Transverse colon (tissue), 4 donors: Measurements from ENCODE around the gene ANAPC5. TPM values are rescaled to one million over a fixed set of nuclear protein-coding genes. Genes with fewer than 3 reads are reported as not detected.

Source experiments
- DNase-seq: peaks from one replicate; pipeline ENCODE4 v3.0.0-alpha.2; 2019
- H3K27ac ChIP-seq, 4 donors: fragments of 200-600 bp; sonication (generic); 2 replicates each; pipeline ENCODE4 v1.5.1; 2016 to 2018; ENCODE audit warnings: inconsistent platforms in 4 of 4
- H3K27me3 ChIP-seq: fragments of 200-600 bp; sonication (generic); 2 replicates; pipeline ENCODE4 v1.5.1; 2017; ENCODE audit warnings: inconsistent platforms
- H3K36me3 ChIP-seq, 4 donors: fragments of 200-600 bp; sonication (generic); 2 replicates each; pipeline ENCODE4 v1.5.1; 2017 to 2019; ENCODE audit warnings: inconsistent platforms in 4 of 4
- H3K4me1 ChIP-seq, 4 donors: fragments of 200-600 bp; sonication (generic); 2 replicates each; pipeline ENCODE4 v1.5.1; 2017 to 2020; ENCODE audit warnings: inconsistent platforms in 4 of 4
- H3K4me3 ChIP-seq, 4 donors: fragments of 200-600 bp; sonication (generic); 1 replicate in 1 of 4; 2 replicates in 3 of 4; pipeline versions ENCODE4 v1.5.1 to v1.6.1; 2017 to 2019; ENCODE audit warnings: inconsistent platforms in 4 of 4
- H3K9me3 ChIP-seq, 2 donors: fragments of 200-600 bp; sonication (generic); 2 replicates each; pipeline ENCODE4 v1.5.1; 2017 to 2019; ENCODE audit warnings: inconsistent platforms in 2 of 2
- CTCF ChIP-seq, 5 experiments: fragments of 200-600 bp in 3 of 5; fragments of 450-650 bp in 2 of 5; sonication (generic) in 3 of 5; IDR thresholded peaks; 1 replicate in 2 of 5; 2 replicates in 3 of 5; pipeline ENCODE4 v1.5.1; 2016 to 2017; ENCODE audit warnings: antibody characterized with exemption in 5 of 5, inconsistent platforms in 3 of 5, mild to moderate bottlenecking in 2 of 5, moderate library complexity in 1 of 5
- EP300 ChIP-seq: sonication (generic); formaldehyde crosslinking; IDR thresholded peaks from one replicate; pipeline ENCODE4 v1.6.1; 2017; ENCODE audit warnings: antibody characterized with exemption, low read depth
- POLR2A ChIP-seq: fragments of 450-650 bp; IDR thresholded peaks from one replicate; pipeline ENCODE4 v1.6.1; 2016; ENCODE audit warnings: antibody characterized with exemption, mild to moderate bottlenecking, moderate library complexity
- POLR2AphosphoS5 ChIP-seq, 3 donors: sonication (generic); formaldehyde crosslinking; IDR thresholded peaks; one replicate each; pipeline ENCODE4 v1.6.1; 2016; ENCODE audit warnings: antibody characterized with exemption in 3 of 3
- WGBS, 2 donors: methylation state at CpG; one replicate each; pipeline ENCODE4 v1.1.5; 2018; ENCODE audit warnings: low coverage in 1 of 2; 5-methylcytosine and 5-hydroxymethylcytosine counted together
- in situ Hi-C, 4 donors: fragments of 200-750 bp; cut with MboI; loops; one replicate each; pipeline versions ENCODE4 v1.15.0 to v1.15.1; 2017; ENCODE audit warnings: low sequenced_read_pairs in 3 of 4, low pct_ligation_motif_present in 1 of 4, low pct_unique_long_range_greater_than_20kb in 1 of 4
- intact Hi-C: fragments of 100-400 bp; cut with DNase I; formaldehyde crosslinking; loops from one replicate; pipeline ENCODE4 v1.15.1; 2023; ENCODE audit warnings: low total_unique reads
- total RNA-seq, 4 donors: library from RNA; depleted of rRNA; stranded (reverse); fragments of >200 nt; gene quantifications; one replicate each; pipeline ENCODE4 v1.1.0, GENCODE V29; 2016

The ANAPC5 gene
- total RNA-seq, 4 donors from 2014 or later = 101 to 184 (median 129) TPM

GRCh38 chr12:121333747-121334146 lies 18.5 kb downstream of the ANAPC5 start:
- peaks cover 0 to 3% (median 1%) of the 10 kb centered on the region in 4 donors for H3K4me1 ChIP-seq
- in situ Hi-C loops = loop anchor here (10.0 to 25.0 kb wide), 3 partner anchors 101 to 111 kb away; no protein-coding TSS in a partner anchor
- H3K9me3 ChIP-seq = no peaks in the 10 kb centered on the region
- TF ChIP-seq EP300 = no peak
- TF ChIP-seq POLR2A = no peak
- TF ChIP-seq POLR2AphosphoS5 (IDR thresholded peaks at IDR 0.05) = no peak
- no peak for TF ChIP-seq CTCF (IDR thresholded peaks at IDR 0.05)
- intact Hi-C loops = loop anchor here (1.0 kb wide), 1 partner anchor 110 kb away; no protein-coding TSS in a partner anchor
- 86 to 89% methylated on average over 1 of the region's 1 CpG for WGBS, 2 donors
- no peak for DNase-seq
- no peak overlapping the region for H3K27ac ChIP-seq
- no peak overlapping the region for H3K4me3 ChIP-seq
- no peaks in the 10 kb centered on the region for H3K27me3 ChIP-seq
- H3K36me3 ChIP-seq = peaks cover 0 to 65% (median 28%) of the 10 kb centered on the region in 4 donors

- Histone ChIP-seq H3K4me3 (no peak overlapping the region), H3K4me1 (peaks cover 0 to 3% (median 1%) of the 10 kb centered on the region in 4 donors), H3K27ac (no peak overlapping the region), H3K36me3 (peaks cover 0 to 83% (median 35%) of the 10 kb centered on the region in 4 donors), H3K9me3 (no peaks in the 10 kb centered on the region), H3K27me3 (no peaks in the 10 kb centered on the region)
- intact Hi-C loops = no loop called here
- WGBS, 2 donors = 79 to 87% methylated on average over 6 of the region's 6 CpGs
- in situ Hi-C loops = loop anchor here (10.0 to 25.0 kb wide), 3 partner anchors 104 to 114 kb away; no protein-coding TSS in a partner anchor
- TF ChIP-seq POLR2AphosphoS5 (IDR thresholded peaks at IDR 0.05) (no peak), POLR2A (no peak), CTCF (IDR thresholded peaks at IDR 0.05) (no peak), EP300 (no peak)
- no peak for DNase-seq
These were observed 21.0 kb downstream of the ANAPC5 start for GRCh38 chr12:121331248-121331647.

GRCh38 chr12:121330692-121331091 lies 21.5 kb downstream of the ANAPC5 start:
- no peak for TF ChIP-seq POLR2AphosphoS5 (IDR thresholded peaks at IDR 0.05)
- TF ChIP-seq EP300 = no peak
- no peak for TF ChIP-seq CTCF (IDR thresholded peaks at IDR 0.05)
- no peak for TF ChIP-seq POLR2A
- H3K9me3 ChIP-seq = no peaks in the 10 kb centered on the region
- intact Hi-C loops = no loop called here
- no peak overlapping the region for H3K27ac ChIP-seq
- DNase-seq = no peak
- H3K36me3 ChIP-seq = peaks cover 0 to 78% (median 37%) of the 10 kb centered on the region in 4 donors
- no peaks in the 10 kb centered on the region for H3K27me3 ChIP-seq
- no peak overlapping the region for H3K4me3 ChIP-seq
- peaks cover 0 to 3% (median 1%) of the 10 kb centered on the region in 4 donors for H3K4me1 ChIP-seq
- in situ Hi-C loops = loop anchor here (10.0 to 25.0 kb wide), 3 partner anchors 104 to 114 kb away; no protein-coding TSS in a partner anchor

GRCh38 chr12:121330195-121330594 lies 22.0 kb downstream of the ANAPC5 start:
- no peak for TF ChIP-seq CTCF (IDR thresholded peaks at IDR 0.05)
- no peak for TF ChIP-seq EP300
- no peak for TF ChIP-seq POLR2AphosphoS5 (IDR thresholded peaks at IDR 0.05)
- TF ChIP-seq POLR2A = no peak
- in situ Hi-C loops (loop anchor here (10.0 to 25.0 kb wide), 3 partner anchors 105 to 115 kb away; no protein-coding TSS in a partner anchor), intact Hi-C loops (no loop called here)
- DNase-seq = no peak
- Histone ChIP-seq H3K4me3 (no peak overlapping the region), H3K9me3 (no peaks in the 10 kb centered on the region), H3K27me3 (no peaks in the 10 kb centered on the region), H3K27ac (no peak overlapping the region), H3K4me1 (peaks cover 0 to 3% (median 1%) of the 10 kb centered on the region in 4 donors), H3K36me3 (peaks cover 0 to 74% (median 36%) of the 10 kb centered on the region in 4 donors)
- 90 to 94% methylated on average over 4 of the region's 4 CpGs for WGBS, 2 donors
